GM12891 (cell line): ENCODE data around the gene LRMDA.

Experiments used
- DNase-seq: peaks from one replicate; pipeline ENCODE4 v3.0.0; 2011; ENCODE audit warnings: low spot score; ENCODE audit not compliant: insufficient read length
- FAIRE-seq: peaks from 2 replicates; lab custom pipeline; 2011; peaks lifted over from hg19 to GRCh38; lab: Jason Lieb, UNC
- PAX5 ChIP-seq: IDR thresholded peaks from 2 replicates; pipeline ENCODE4 v1.6.1; 2011; ENCODE audit warnings: low read length, moderate library complexity, mild to moderate bottlenecking; ENCODE audit not compliant: insufficient read depth, severe bottlenecking
- POLR2A ChIP-seq: IDR thresholded peaks from 2 replicates; pipeline ENCODE4 v1.6.1; 2011; ENCODE audit warnings: low read depth, low read length, control low read depth
- POLR2AphosphoS5 ChIP-seq: IDR thresholded peaks from 2 replicates; pipeline ENCODE4 v1.6.1; 2011; ENCODE audit warnings: low read depth, low read length, control low read depth
- POU2F2 ChIP-seq: IDR thresholded peaks from 2 replicates; pipeline ENCODE4 v1.6.1; 2011; ENCODE audit warnings: low read depth, mild to moderate bottlenecking, control low read depth, low read length, moderate library complexity
- SPI1 ChIP-seq: IDR thresholded peaks from 2 replicates; pipeline ENCODE4 v1.6.1; 2011; ENCODE audit warnings: low read depth, low read length, control low read depth
- TAF1 ChIP-seq: IDR thresholded peaks from 2 replicates; pipeline ENCODE4 v1.6.1; 2011; ENCODE audit warnings: low read depth, low read length, control low read depth

Gene LRMDA

DNA sequence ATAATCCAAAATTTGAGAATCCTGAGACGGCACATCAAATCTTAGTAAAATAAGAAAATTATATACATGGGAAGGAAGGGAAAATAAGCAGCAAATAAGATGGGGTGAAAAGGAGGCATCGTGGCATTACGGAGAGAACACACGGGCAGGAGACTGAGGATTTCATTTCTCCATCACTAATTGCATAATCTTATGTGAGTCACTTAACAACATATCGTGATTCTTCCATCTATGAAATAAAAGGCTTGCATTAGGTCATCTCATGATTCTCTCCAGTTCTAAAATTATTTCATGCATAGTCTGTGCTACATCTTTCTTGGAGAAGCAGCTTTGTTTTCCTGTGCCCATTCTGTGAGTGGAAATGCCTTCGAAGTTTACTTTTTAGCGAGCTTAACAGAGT, 288.7 kb downstream of the LRMDA start:
- no peak for DNase-seq
- TF ChIP-seq PAX5 (no peak), SPI1 (no peak), POLR2AphosphoS5 (no peak), POU2F2 (no peak), TAF1 (no peak), POLR2A (no peak)
- FAIRE-seq, result no peak

DNA sequence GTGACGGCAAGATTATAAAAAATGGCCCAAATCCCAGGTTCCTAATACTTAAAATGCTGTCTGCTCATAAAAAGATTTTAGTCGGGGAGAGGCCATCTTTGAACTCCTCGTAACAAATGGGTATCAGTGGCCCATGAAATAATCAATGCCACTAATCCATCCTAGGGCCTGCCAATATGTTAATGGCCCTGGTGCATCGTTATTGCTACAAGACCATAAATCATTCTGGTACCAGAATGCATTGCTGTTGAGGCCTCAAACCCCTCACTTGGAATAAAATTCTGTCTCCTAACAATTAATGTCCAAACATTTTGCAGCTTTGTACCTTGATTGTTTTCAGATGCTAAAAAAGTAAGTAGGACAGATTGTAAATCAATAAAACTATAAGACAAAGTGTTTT, 290.6 kb downstream of the LRMDA start:
- TF ChIP-seq TAF1 (no peak), SPI1 (no peak)
- DNase-seq (no peak), FAIRE-seq (no peak)

GRCh38 chr10:75722609-75723008, 291.2 kb downstream of the LRMDA start:
- no peak for DNase-seq
- TF ChIP-seq POLR2A (no peak), PAX5 (no peak), POU2F2 (no peak), SPI1 (no peak), TAF1 (no peak), POLR2AphosphoS5 (no peak)
- no peak for FAIRE-seq

- no peak for FAIRE-seq
- no peak for DNase-seq
- TF ChIP-seq TAF1 (no peak), POLR2AphosphoS5 (no peak), SPI1 (no peak), PAX5 (no peak), POLR2A (no peak), POU2F2 (no peak)
These were observed 292.0 kb downstream of the LRMDA start for GRCh38 chr10:75723319-75723980.

- FAIRE-seq, result no peak
- DNase-seq, result no peak
- no peak for TF ChIP-seq SPI1
- no peak for TF ChIP-seq POLR2AphosphoS5
- TF ChIP-seq PAX5, result no peak
- TF ChIP-seq POLR2A, result no peak
- no peak for TF ChIP-seq TAF1
- no peak for TF ChIP-seq POU2F2
These were observed 292.6 kb downstream of the LRMDA start for GRCh38 chr10:75724047-75724446.

DNA sequence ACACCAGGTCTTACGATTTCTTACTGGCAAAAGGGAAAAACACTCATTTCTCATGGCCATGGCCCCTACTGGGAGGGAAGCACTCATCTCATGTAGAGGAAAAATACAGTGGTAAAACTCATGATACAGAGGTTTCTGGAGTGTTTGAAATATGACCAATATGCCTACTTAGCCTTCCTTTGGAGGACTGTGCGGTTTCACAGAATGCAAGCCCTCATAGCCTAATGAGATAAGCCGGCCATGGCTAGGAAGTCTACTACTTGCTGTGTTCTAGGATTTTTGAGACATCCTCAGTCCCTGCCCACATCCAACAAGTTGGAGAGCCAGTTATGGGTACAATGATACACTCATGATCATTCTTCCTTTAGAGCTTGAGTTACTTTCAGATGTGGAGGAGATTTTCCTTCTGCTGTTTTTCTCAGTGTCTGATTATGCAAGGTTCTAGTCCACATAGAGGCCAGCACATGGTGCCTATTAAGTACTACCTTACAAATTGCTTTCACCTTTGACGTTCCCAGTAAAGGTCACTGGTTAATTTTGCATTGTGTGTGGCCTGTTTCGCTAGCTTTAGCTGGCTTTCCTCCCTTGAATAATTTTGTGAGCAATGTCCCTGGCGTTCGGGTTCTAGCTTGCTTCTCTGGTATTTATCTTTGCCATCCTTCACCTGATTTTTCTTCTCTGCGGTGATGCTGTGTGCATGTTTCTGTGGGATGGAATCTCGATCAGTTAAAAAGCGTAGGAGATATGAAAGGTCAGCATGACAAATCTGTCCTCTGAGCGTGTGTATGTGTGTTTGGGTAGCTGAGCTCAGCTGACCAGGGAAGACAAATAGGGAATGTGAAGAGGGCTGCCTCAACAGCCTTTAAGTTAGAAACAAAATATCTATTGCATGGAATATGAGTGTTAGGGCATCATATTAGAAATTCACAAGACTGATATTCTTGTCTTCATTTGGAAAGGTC, 295.4 kb downstream of the LRMDA start:
- FAIRE-seq (no peak), DNase-seq (no peak)
- no peak for TF ChIP-seq SPI1
- no peak for TF ChIP-seq POU2F2
- TF ChIP-seq POLR2AphosphoS5, result no peak
- TF ChIP-seq TAF1, result no peak
- TF ChIP-seq PAX5, result no peak
- no peak for TF ChIP-seq POLR2A

GRCh38 chr10:75730847-75731246, 299.4 kb downstream of the LRMDA start:
- FAIRE-seq (no peak), DNase-seq (no peak)
- TF ChIP-seq PAX5 (no peak), SPI1 (no peak), POU2F2 (no peak), POLR2A (no peak), TAF1 (no peak), POLR2AphosphoS5 (no peak)

DNA sequence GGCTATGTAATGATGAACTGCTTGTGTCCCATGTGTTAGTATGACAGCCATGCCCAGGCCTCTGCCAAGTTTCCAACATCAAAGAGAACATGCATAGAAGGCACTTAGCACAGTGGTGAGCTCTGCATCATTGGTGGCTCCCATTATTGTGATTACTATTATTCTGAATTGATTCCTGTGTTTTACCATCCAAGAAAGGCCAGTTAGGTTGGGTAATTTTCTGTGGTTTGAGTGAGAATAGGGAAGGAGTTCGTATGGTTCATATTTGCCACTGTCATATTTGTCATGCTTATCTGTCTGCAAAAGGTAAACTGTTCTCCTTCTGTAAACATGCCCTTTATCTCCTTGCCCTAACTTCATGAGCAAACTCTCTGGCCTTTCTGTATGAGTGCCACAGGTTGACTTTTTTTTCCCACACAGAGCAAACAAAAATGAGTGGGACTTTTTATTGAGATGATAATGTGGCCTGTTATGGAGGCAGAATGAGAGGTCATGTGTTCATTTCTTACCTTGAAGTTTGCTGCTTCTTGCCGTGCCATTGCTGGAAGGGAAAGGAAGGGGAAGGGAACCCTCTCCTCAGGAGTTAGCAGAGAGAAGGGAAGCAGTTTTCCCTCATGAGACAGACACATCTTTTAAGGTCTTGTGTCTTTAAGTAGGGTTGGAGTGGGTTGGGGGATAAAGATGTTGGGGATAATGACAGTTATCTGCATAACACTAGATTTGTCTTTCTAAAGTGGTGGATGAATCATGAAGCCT, 301.9 kb downstream of the LRMDA start:
- DNase-seq (no peak), FAIRE-seq (no peak)
- TF ChIP-seq PAX5 (no peak), POU2F2 (no peak), POLR2AphosphoS5 (no peak), POLR2A (no peak), SPI1 (no peak), TAF1 (no peak)
